Trophoblast cell (in vitro differentiated cells and primary cell): ENCODE results near the gene MARK1.

Experiments
- DNase-seq, 2 donors: peaks; one replicate each; pipeline ENCODE4 v3.0.0-alpha.2; 2016
- H2AFZ ChIP-seq: 2 replicates; pipeline ENCODE4 v1.6.1; 2013; ENCODE audit warnings: low read length, moderate library complexity, mild to moderate bottlenecking; ENCODE audit not compliant: insufficient read depth, poor library complexity
- H2AK5ac ChIP-seq: 2 replicates; pipeline ENCODE4 v1.6.1; 2013; ENCODE audit warnings: mild to moderate bottlenecking, low read length
- H2BK120ac ChIP-seq: 2 replicates; pipeline ENCODE4 v1.6.1; 2013; ENCODE audit warnings: low read length, mild to moderate bottlenecking, moderate library complexity; ENCODE audit not compliant: insufficient read depth, poor library complexity
- H2BK12ac ChIP-seq: 2 replicates; pipeline ENCODE4 v1.6.1; 2013; ENCODE audit warnings: mild to moderate bottlenecking, low read length, moderate library complexity
- H2BK5ac ChIP-seq: 2 replicates; pipeline ENCODE4 v1.6.1; 2013; ENCODE audit warnings: low read length, low read depth, moderate library complexity, mild to moderate bottlenecking; ENCODE audit not compliant: poor library complexity
- H3K14ac ChIP-seq: 2 replicates; pipeline ENCODE4 v1.6.1; 2013; ENCODE audit warnings: mild to moderate bottlenecking, low read length
- H3K18ac ChIP-seq: 2 replicates; pipeline ENCODE4 v1.6.1; 2013; ENCODE audit warnings: mild to moderate bottlenecking, low read length
- H3K23ac ChIP-seq: 2 replicates; pipeline ENCODE4 v1.6.1; 2013; ENCODE audit warnings: low read length
- H3K27ac ChIP-seq: 2 replicates; pipeline ENCODE4 v1.5.1; 2013; ENCODE audit warnings: low read depth, mild to moderate bottlenecking, inconsistent platforms, low read length, moderate library complexity
- H3K27me3 ChIP-seq: 2 replicates; pipeline ENCODE4 v1.6.1; 2013; ENCODE audit warnings: inconsistent platforms, mild to moderate bottlenecking, low read length, moderate library complexity; ENCODE audit not compliant: insufficient read depth
- H3K36me3 ChIP-seq, 2 experiments: 1 replicate in 1 of 2; 2 replicates in 1 of 2; pipeline ENCODE4 v1.6.1; 2013; ENCODE audit warnings: low read length in 2 of 2, mild to moderate bottlenecking in 2 of 2, moderate library complexity in 1 of 2; ENCODE audit not compliant: insufficient read depth in 2 of 2, control insufficient read depth in 1 of 2
- H3K4ac ChIP-seq: 2 replicates; pipeline ENCODE4 v1.6.1; 2013; ENCODE audit warnings: low read depth, mild to moderate bottlenecking, low read length, moderate library complexity
- H3K4me1 ChIP-seq, 2 experiments: 1 replicate in 1 of 2; 2 replicates in 1 of 2; pipeline ENCODE4 v1.6.1; 2013; ENCODE audit warnings: low read length in 2 of 2, mild to moderate bottlenecking in 2 of 2, moderate library complexity in 1 of 2; ENCODE audit not compliant: insufficient read depth in 2 of 2, control insufficient read depth in 1 of 2
- H3K4me2 ChIP-seq: 2 replicates; pipeline ENCODE4 v1.6.1; 2013; ENCODE audit warnings: inconsistent platforms, mild to moderate bottlenecking, low read length, moderate library complexity
- H3K4me3 ChIP-seq: 2 replicates; pipeline ENCODE4 v1.5.1; 2013; ENCODE audit warnings: mild to moderate bottlenecking, low read depth, low read length, inconsistent platforms
- H3K79me1 ChIP-seq: one replicate; pipeline ENCODE4 v1.6.1; 2013; ENCODE audit warnings: low read length
- H3K79me2 ChIP-seq: 2 replicates; pipeline ENCODE4 v1.6.1; 2013; ENCODE audit warnings: low read length, mild to moderate bottlenecking; ENCODE audit not compliant: control insufficient read depth, insufficient read depth, poor library complexity
- H3K9ac ChIP-seq: 2 replicates; pipeline ENCODE4 v1.6.1; 2013; ENCODE audit warnings: mild to moderate bottlenecking, low read length
- H3K9me3 ChIP-seq: 2 replicates; pipeline ENCODE4 v1.6.1; 2013; ENCODE audit warnings: low read depth, mild to moderate bottlenecking, control low read depth, inconsistent platforms, low read length; ENCODE audit not compliant: insufficient read depth
- H4K12ac ChIP-seq: 2 replicates; pipeline ENCODE4 v1.6.1; 2013; ENCODE audit warnings: low read depth, mild to moderate bottlenecking, low read length, moderate library complexity
- H4K8ac ChIP-seq: 2 replicates; pipeline ENCODE4 v1.6.1; 2013; ENCODE audit warnings: low read depth, mild to moderate bottlenecking, low read length, moderate library complexity
- H4K91ac ChIP-seq: one replicate; pipeline ENCODE4 v1.6.1; 2013; ENCODE audit warnings: low read depth, mild to moderate bottlenecking, low read length, moderate library complexity
- WGBS: extraction: QIAGEN DNeasy Blood & Tissue Kit; methylation state at CpG from one replicate; pipeline ENCODE4 v1.1.7; 2013; ENCODE audit warnings: missing lambda C conversion rate; ENCODE audit not compliant: insufficient read length, insufficient coverage; ENCODE audit errors: extremely low coverage; 5-methylcytosine and 5-hydroxymethylcytosine counted together

Gene MARK1

DNA sequence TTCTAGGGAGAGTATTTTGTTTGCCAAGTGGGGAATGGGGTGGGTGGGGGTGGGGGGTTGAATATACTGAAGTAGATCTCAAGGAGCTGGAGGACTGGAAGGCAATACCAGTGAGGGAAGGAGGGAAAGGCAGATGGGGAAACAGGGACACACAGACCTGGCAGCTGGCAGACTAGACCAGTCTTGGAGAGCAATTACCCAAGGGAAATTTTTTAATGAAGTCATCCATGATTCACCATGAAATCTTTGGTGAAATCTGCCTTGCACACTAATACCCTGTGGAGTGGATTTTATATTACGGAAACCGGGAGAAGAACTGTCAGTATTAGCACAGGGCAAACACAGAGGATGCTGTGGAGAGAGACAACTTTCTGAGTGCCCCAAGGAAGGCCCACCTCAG lies 29.7 kb upstream of the MARK1 start:
- Histone ChIP-seq H4K8ac (no peak overlapping the region), H3K4ac (no peak overlapping the region)
- WGBS, result no CpG with 5 or more reads among the region's 2 CpGs

GRCh38 chr1:220500372-220500771 lies 27.6 kb upstream of the MARK1 start:
- no peaks in the 10 kb centered on the region for H3K79me1 ChIP-seq
- no CpG with 5 or more reads among the region's 1 CpG for WGBS

More for the DNA sequence above, 29.7 kb upstream of the MARK1 start:
- Histone ChIP-seq H2BK12ac (no peak overlapping the region), H3K18ac (no peak overlapping the region), H2AFZ (no peak overlapping the region), H3K79me2 (no peaks in the 10 kb centered on the region), H2BK120ac (no peak overlapping the region), H3K27me3 (no peaks in the 10 kb centered on the region), H3K4me1 (peaks cover 0 to 2% of the 10 kb centered on the region in 2 experiments), H3K14ac (no peak overlapping the region), H4K91ac (no peak overlapping the region), H3K36me3 (no peaks in the 10 kb centered on the region), H3K4me3 (no peak overlapping the region), H2BK5ac (no peak overlapping the region), H3K9ac (no peak overlapping the region), H3K9me3 (no peaks in the 10 kb centered on the region), H3K23ac (no peak overlapping the region), H3K27ac (no peak overlapping the region), H4K12ac (no peak overlapping the region), H3K4me2 (no peak overlapping the region), H3K79me1 (no peaks in the 10 kb centered on the region), H2AK5ac (no peak overlapping the region)
- DNase-seq, result peak; percentile 29 to 69

DNA sequence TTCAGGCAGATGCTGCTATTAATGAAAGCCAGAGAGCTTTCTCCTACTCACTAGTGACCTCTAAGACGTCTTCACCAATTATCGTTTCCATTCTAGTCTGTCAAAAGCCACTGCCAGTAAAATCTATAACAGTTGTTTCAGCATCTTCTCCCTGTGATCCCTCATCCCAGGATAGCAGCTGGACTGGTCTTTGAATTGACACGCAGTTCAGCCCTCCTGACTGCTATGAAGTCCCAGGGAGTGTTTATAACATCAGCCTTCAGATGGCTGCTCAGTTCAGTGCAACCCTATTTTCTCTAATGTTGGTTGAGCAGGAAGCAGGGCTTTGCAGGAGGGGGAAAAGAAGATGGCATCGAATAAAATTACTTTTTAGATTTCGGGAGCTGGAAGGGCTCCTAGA lies 23.6 kb upstream of the MARK1 start:
- H3K4ac ChIP-seq, result no peak overlapping the region
- H3K14ac ChIP-seq, result no peak overlapping the region
- H3K18ac ChIP-seq, result no peak overlapping the region
- no CpG with 5 or more reads among the region's 5 CpGs for WGBS
- no peaks in the 10 kb centered on the region for H3K27me3 ChIP-seq
- no peak overlapping the region for H2AK5ac ChIP-seq
- H4K8ac ChIP-seq, result no peak overlapping the region
- H3K9me3 ChIP-seq, result no peaks in the 10 kb centered on the region
- H3K23ac ChIP-seq, result no peak overlapping the region
- H4K91ac ChIP-seq, result no peak overlapping the region
- H2BK5ac ChIP-seq, result no peak overlapping the region
- H2BK12ac ChIP-seq, result no peak overlapping the region
- no peak for DNase-seq
- H3K4me1 ChIP-seq, result no peaks in the 10 kb centered on the region
- H2BK120ac ChIP-seq, result no peak overlapping the region
- H3K9ac ChIP-seq, result no peak overlapping the region
- no peaks in the 10 kb centered on the region for H3K36me3 ChIP-seq
- no peaks in the 10 kb centered on the region for H3K79me1 ChIP-seq
- H3K79me2 ChIP-seq, result no peaks in the 10 kb centered on the region
- no peak overlapping the region for H3K4me2 ChIP-seq
- no peak overlapping the region for H3K27ac ChIP-seq
- no peak overlapping the region for H2AFZ ChIP-seq
- no peak overlapping the region for H4K12ac ChIP-seq
- no peak overlapping the region for H3K4me3 ChIP-seq

More at GRCh38 chr1:220500372-220500771, 27.6 kb upstream of the MARK1 start:
- Histone ChIP-seq H2BK5ac (no peak overlapping the region), H4K8ac (no peak overlapping the region), H3K4me2 (no peak overlapping the region), H3K9ac (no peak overlapping the region), H2AK5ac (no peak overlapping the region), H4K91ac (no peak overlapping the region), H3K36me3 (no peaks in the 10 kb centered on the region), H3K27ac (no peak overlapping the region), H2AFZ (no peak overlapping the region), H3K4me1 (peaks cover 0 to 2% of the 10 kb centered on the region in 2 experiments), H3K27me3 (no peaks in the 10 kb centered on the region), H3K4me3 (no peak overlapping the region), H3K4ac (no peak overlapping the region), H3K23ac (no peak overlapping the region), H2BK12ac (no peak overlapping the region), H3K79me2 (no peaks in the 10 kb centered on the region), H3K9me3 (no peaks in the 10 kb centered on the region), H3K18ac (no peak overlapping the region), H4K12ac (no peak overlapping the region), H2BK120ac (no peak overlapping the region), H3K14ac (no peak overlapping the region)
- no peak for DNase-seq

DNA sequence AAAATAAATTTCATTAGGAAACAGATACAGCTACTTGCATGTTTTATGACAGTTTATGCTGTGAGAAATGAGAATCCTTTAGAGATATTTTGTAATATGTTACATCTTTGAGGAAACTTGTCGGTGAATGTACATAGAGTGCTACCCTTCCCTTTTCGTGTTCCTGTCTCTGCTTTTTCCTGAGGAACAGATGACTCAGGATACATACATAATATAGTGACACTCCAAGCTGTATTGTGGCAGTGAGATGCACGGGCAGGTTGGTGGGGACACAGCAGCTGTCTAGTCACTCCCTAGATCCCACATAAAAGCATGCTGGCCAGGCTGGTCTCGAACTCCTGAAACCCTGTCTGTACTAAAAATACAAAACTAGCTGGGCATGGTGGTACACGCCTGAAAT lies 20.9 kb upstream of the MARK1 start:
- Histone ChIP-seq H3K9ac (no peak overlapping the region), H2AFZ (no peak overlapping the region), H3K36me3 (no peaks in the 10 kb centered on the region), H3K14ac (no peak overlapping the region), H3K4ac (no peak overlapping the region), H4K8ac (no peak overlapping the region), H3K9me3 (no peaks in the 10 kb centered on the region), H3K4me1 (peaks cover 0 to 2% of the 10 kb centered on the region in 2 experiments), H2BK5ac (no peak overlapping the region), H3K79me1 (peaks cover 3% of the 10 kb centered on the region), H2BK120ac (no peak overlapping the region), H2BK12ac (no peak overlapping the region), H3K18ac (no peak overlapping the region), H2AK5ac (no peak overlapping the region), H3K4me2 (no peak overlapping the region), H3K23ac (no peak overlapping the region), H3K4me3 (no peak overlapping the region), H3K79me2 (no peaks in the 10 kb centered on the region), H3K27me3 (no peaks in the 10 kb centered on the region), H4K91ac (no peak overlapping the region), H4K12ac (no peak overlapping the region), H3K27ac (no peak overlapping the region)
- DNase-seq, result no peak
- whole genome bisulfite sequencing, result no CpG with 5 or more reads among the region's 5 CpGs
